HG03280 (cell line): ENCODE results near the gene ZNF396.

Experiments
- ATAC-seq: cut with Tn5 transposase; IDR thresholded peaks from one replicate; pipeline ENCODE4 v1.9.1; 2021; ENCODE audit warnings: mild to moderate bottlenecking, moderate library complexity; ENCODE audit not compliant: unreplicated experiment

Gene ZNF396

DNA sequence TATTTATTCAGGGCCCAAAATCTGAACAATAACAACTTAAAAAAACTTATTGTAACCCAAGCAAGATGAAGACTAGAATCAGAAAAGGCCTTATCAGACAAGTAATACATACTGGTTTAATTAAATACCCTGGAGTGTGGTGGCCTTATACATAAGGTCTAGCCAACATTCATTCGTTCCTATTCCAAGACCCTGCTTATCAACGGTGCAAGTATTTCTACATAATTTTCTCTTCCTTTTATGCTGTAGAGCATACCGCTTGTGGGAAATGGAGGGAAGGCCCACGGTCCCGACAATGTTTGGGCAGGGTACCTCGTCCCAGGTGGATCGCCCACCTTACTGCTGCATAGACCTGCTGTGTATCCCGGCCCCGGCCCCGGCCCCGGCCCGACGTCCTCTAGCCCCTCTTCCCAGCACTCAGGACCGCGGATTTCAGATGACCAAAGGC lies 33.6 kb downstream of the ZNF396 start:
- no peak for ATAC-seq

DNA sequence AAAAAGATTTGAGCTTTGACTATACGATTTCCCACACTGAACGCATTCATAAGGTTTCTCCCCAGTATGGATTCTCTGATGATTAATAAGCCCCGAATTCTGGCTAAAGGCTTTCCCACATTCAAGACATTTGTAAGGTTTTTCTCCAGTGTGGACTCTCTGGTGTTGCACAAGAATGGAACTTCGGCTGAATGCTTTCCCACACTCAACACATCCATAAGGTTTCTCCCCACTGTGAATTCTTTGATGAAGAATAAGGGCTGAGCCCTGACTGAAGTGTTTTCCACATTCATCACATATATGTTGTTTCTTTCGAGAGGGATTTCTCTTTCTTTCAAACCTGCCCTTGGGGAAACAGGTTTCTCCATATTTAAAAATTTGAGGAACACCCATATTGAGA lies 39.9 kb downstream of the ZNF396 start:
- ATAC-seq, result no peak

DNA sequence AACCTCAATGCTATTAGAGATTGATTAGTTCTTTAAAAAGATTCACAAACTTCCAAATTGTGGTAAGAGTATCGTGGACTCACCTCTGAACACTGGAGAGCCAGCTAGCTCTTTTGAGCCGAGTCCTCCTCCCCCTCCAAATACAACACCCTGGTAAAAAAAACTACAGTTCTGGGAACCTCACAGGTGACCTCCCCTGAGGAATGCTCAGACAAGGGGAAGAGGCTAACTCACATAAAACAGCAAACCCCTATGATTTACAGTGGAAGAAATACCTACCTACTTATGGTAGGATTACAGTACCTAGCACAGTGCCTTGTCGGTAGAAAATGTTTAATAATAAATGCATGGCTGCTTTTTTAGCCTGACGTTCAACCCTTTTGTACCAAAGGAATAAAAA lies 41.3 kb downstream of the ZNF396 start:
- ATAC-seq, result no peak

DNA sequence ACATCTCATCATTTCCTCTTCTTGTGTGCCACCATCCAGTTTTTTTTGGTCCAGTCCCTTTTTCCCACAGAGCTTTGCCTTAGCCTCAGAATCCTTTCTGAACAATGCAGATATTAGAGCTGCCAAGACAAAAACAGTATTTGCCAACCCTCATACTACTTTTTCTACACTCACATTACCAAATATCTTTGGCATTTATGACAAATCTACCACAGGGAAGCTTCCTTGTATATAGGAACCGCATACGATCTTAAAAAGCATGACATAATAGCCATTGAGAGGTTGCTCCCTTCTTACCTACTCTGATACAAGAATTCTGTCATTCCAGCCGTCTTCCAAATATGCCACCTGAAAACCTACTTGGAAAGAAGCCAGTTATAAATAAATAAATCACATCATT lies 42.3 kb downstream of the ZNF396 start:
- no peak for ATAC-seq

DNA sequence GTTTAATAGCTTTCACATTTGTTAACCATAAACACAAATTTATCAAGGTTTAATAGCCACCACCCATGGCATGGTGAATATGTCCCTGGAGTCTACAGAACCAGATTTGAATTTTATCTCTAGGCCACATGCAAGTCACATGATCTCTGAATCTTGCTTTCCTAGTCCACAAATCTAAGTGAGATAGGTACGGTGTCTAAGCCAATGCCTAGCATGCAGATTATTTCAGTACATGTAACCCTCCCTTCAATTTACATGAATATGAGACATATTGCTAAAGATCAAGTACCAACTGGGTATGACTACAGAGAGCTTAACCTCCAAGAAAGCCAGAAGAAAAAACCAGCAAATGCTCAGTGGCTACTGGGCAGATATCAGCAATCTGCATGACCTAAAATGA lies 42.9 kb downstream of the ZNF396 start:
- no peak for ATAC-seq

DNA sequence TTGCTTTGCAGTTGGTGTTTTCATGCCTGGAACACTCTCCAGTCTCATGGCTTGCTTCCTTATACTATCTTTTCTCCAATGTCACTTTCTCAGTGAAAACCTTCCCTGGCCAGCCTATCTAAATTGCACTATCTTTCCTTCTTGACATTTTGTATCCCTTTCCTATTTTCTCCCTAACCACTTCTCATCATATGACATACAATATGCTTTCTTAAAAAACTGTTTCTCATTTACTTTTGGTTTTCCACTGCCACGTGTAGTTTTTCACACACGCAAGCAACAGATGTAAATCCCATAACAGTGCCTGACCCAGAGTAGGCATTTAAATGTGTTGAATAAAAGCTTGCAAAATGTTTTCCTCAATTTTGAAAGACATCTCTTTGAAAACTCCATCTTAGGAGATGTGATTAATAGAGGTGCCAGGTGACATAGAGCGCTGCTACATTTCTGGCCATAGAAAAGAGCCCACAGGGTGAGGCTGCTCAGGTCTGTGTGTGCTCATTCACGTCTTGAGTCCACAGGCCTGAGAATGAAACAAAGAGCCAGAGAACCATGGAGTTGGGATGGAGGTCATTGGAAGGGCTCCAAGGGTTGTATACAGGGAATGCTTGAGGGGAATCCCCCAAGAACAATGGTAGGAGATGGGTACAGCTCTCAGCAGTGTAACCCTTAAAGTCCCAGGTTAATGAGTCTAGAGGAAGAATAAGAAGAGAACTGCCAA lies 45.6 kb downstream of the ZNF396 start:
- ATAC-seq, result no peak

DNA sequence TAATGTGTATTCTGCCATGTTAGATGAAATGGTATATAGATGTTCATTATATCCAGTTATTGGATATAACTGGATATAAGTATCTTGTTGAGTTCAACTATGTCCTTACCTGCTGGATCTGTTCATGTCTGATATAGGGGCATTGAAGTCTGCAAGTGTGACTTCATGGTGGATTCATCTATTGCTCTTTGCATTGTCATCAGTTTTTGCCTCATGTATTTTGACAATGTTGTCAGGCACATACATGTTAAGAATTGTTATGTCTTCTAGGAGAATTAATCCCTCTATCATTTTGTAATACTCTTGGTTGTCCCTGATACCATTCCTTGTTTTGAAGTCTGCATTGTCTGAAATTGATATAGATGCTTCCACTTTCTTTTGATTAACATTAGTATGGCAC lies 48.3 kb downstream of the ZNF396 start:
- no peak for ATAC-seq

DNA sequence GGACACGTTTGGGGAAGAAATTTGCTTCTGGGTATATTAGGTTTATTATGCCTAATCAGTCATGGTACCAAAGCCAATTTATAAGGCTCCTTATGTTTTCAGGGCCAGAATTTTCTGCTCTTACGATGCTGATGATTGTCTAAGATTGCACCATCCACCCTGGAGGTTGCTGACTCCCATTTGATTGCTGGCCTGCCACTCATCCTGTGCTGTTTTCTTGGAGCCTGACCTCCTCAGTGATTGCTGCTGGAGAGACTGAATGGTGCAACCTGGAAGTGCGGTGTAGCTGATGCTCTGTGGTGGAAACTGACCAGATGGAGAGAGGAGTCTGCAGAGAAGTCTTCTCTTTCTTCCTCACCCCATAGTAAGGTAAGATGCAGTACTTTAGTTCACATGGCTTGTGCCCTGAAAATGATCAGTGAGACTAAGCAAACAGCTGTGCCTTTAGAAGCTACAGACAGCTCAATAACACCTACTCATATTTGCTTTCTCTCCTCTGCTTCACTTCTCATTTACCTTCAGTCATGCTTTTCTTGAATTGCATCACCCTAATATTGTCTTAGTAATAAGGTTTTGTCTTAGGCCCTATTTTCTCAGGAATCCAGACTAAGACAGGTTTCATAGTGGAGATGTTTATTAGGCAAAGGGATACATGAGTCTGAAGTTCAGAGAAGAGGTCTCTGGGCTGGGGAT lies 50.3 kb downstream of the ZNF396 start:
- no peak for ATAC-seq

GRCh38 chr18:35324926-35325655 lies 52.0 kb downstream of the ZNF396 start:
- ATAC-seq, result no peak

- ATAC-seq, result no peak
These were observed 54.4 kb downstream of the ZNF396 start for GRCh38 chr18:35322486-35323458.
